Panc1 (cell line): ENCODE measurements around the gene VWF.

Experiments used
- POLR2AphosphoS5 ChIP-seq: IDR thresholded peaks from 2 replicates; pipeline ENCODE4 v1.6.1; 2012; ENCODE audit warnings: mild to moderate bottlenecking, low read depth, low read length, moderate library complexity
- TF ChIP-seq, protein P1 (sequence below): fragments of 450-650 bp; IDR thresholded peaks from 2 replicates; pipeline ENCODE4 v1.5.1; 2017; ENCODE audit warnings: mild to moderate bottlenecking

- TF ChIP-seq, protein P1, sequence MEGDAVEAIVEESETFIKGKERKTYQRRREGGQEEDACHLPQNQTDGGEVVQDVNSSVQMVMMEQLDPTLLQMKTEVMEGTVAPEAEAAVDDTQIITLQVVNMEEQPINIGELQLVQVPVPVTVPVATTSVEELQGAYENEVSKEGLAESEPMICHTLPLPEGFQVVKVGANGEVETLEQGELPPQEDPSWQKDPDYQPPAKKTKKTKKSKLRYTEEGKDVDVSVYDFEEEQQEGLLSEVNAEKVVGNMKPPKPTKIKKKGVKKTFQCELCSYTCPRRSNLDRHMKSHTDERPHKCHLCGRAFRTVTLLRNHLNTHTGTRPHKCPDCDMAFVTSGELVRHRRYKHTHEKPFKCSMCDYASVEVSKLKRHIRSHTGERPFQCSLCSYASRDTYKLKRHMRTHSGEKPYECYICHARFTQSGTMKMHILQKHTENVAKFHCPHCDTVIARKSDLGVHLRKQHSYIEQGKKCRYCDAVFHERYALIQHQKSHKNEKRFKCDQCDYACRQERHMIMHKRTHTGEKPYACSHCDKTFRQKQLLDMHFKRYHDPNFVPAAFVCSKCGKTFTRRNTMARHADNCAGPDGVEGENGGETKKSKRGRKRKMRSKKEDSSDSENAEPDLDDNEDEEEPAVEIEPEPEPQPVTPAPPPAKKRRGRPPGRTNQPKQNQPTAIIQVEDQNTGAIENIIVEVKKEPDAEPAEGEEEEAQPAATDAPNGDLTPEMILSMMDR: no peak
- no peak for TF ChIP-seq POLR2AphosphoS5
These were observed 40.1 kb downstream of the VWF start for GRCh38 chr12:6084261-6084968.
